Fibroblast of gingiva (primary cell): ENCODE measurements around the gene FAM174B.
"Not testable (repeated sequence)": the region's sequence is repeated elsewhere in the genome, so short reads cannot be mapped to it uniquely, and the experiment has no call there.

Source experiments
- DNase-seq: peaks from one replicate; pipeline ENCODE4 v3.0.0-alpha.2; 2011; ENCODE audit warnings: low read depth

Gene FAM174B

GRCh38 chr15:92617549-92618520 lies 37.7 kb downstream of the FAM174B start:
- DNase-seq, result no peak

DNA sequence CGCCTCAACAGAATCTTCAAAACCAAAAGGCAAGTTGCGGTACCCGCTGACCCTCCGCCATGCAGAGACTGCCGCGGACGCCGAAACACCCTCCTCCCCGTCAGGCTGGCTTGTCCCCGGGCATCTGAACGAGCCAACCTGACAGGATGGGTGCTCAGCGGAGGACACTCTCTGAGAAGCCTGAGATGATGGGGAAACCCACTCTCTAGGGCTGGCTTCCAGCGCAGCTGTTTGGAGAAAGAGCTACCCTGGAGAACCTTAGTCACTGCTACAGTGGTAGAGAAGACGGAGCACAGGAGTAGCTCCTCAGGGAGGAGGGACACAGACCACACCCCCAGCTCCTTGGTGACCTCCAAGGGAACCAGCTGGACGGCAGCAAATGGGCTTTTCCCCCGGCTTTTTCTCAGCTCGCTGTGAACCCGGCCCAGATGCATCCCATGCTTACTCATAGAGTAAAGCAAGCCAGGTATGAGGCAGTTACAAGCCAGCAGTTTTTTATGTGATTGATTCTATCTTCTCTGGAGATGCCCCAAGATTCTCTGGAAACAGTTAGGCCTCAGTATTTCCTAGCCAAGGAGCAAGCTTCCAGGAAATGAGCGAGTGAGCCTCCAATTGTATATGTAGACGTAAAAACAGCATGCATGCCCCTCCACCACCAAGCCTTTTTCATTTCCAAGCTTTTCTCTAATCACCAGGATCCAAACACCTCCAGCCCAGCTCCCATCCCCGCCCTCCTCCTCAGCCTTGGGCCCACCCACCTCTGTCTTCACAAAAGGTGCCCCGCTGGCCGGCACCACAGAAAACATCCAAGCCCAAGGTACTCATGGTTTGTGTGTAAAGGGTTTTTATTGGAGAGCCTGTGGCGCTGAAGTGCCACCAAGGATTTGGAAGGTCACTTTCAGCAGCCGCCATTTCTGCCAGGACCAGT lies 38.7 kb downstream of the FAM174B start:
- DNase-seq, result no peak

DNA sequence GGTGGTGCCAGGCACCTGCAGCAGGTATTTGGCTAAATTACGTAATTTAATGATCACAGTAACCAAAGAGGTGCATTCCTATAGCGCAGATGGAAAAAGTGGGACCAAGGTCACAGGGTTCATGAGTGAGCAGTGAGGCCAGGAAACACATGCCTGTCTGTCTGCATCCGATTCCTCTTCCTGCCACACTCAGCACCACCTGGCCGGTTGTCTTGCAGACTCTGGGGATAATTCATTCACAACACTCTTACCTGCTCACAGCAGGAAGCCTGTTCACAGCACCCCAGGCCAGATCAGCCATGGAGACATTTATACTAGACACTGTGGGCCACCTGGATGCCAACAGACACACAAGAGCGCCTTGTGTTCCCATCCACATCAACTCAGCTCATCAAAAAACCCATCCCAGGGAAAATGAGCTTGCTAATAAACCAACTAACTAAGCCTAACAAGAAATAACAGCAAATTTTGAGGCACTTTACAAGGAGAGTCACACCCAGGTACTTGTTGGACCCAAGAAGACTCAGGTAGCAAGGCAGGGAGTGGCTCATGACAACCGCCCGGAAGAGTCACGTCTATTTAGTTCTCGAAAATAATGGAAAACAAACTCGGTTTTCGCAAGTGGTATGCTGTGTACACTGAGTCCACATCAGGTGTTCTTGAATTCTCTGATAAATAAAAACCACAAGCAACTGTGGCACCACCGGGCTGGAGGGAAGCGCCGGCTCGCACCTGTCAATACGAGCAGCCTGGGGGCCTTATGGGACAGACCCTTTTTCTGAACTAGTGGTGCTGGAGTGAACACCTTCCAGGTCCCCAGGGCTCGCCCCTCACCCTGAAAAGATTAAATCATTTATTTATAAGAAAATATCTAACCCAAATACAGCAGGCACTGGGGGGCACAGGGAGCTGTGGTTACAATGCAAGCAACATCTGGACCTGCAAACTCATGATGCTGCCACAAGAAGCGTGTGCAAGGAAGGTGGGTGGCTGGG lies 40.5 kb downstream of the FAM174B start:
- no peak for DNase-seq

- DNase-seq, result no peak
These were observed 41.3 kb downstream of the FAM174B start for GRCh38 chr15:92614301-92614700.

- DNase-seq, result no peak
These were observed 41.7 kb downstream of the FAM174B start for GRCh38 chr15:92613841-92614240.

GRCh38 chr15:92612891-92613290 lies 42.7 kb downstream of the FAM174B start:
- no peak for DNase-seq

DNA sequence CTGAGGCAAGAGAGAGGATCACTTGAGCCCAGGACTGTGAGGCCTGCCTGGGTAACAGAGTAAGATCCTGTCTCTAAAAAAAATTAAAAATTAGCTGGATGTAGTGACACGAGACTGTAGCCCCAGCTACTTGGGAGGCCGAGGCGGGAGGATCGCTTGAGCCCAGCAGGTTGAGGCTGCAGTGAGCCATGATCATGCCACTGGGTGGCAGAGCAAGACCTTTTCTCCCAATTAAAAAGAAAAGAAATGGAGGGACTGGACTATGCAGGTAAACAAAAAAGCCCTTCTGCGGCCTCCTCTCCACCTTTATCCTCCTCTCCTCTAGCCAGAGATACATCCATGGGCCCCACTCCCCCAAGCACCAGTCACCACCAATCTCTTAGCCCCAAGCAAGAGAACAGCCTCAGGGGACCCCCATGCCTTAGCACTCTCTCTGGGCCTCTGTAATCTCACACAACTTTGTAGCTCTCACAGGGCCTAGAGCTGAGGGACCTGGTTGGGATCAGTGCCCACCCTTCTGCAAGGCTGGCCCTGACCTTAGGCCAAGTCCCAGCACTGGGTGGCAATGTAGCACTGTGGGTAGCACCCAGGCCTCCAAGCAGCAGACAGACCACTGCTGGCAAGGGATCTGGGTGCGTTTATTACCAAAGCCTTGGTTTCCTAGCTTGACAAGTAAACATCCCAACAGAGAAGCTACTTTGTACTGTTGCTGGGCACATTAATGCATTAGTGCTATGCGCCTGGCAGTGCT lies 43.4 kb downstream of the FAM174B start:
- DNase-seq, result no peak

DNA sequence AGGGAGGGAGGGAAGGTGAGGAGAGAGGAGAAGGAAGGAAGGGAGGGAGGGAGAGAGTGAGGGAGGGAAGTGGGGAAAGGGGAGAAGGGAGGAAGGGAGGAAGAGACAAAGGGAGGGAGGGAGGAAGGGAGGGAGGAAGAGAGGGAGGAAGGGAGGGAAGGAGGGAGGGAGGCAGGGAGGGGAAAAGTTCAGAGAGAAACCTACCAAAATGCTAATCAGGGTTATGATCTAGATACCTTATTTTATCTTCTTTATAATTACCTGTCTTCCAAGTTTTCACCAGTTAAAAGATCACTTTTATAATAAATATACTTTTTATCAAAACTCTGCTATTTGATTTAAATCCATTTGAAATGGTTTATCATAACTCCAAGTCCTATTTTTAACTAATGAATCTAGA lies 44.4 kb downstream of the FAM174B start:
- no peak for DNase-seq

DNA sequence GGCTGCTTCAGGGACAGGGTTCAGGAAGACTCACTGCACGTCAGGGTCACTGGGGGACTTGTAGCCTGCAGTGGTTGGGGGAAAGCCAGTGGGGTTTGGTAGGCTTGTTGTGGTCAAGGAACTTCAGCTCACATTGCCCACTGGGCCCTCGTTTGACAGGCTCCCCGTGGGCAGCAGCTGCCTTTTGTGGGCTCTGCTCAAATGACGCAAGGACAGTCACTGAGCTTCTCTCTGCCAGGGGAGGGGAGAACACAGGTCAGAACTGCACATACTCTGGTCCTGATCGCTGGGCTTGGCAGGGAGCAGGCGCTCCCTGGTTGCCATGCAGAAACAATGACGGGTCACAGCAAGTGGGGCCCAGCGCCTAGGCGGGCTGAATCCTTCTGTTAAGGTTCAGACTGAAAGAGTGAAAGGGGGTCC lies 45.5 kb downstream of the FAM174B start:
- no peak for DNase-seq

DNA sequence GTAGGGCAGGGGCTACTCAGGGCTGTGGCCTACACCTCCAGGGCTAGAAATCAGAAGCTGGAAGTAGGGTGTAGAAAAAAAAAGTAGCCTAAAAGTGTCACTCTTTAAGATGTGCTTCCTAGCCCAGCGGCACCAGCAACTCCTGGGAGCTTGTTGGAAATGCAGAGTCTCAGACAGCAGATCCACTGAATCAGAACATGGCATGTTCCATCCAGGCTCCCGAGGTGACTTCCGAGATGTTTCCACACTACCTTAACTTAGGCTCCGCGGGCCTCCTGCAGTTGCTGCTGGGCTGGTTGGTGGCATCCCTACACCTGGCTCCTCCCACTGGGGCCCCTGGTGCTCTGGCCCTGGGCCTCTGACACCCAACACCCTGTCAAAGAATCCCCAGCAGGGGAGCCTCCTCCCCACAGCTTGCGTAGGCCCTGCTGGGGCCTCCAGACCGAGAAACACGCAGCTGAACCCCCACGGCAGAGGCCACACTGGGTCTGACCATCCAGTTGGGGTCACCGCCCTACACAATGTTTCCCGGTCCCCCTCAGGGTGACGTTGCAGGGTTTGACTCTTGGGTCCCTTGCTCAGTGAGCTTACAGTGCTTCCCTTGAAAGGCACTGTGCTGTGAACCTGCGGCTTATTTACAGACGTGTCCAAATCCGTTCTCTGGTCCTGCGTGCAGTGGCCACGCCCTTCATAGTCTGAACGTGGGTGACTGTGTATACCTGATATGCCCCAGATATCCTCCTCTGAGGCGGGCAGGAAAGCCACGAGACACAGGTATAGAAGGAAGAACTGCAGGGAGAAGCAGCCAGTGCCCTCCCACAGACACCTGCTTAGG lies 46.5 kb downstream of the FAM174B start:
- DNase-seq, result no peak

- not testable (repeated sequence) for DNase-seq
These were observed 48.8 kb downstream of the FAM174B start for GRCh38 chr15:92606836-92607150.

DNA sequence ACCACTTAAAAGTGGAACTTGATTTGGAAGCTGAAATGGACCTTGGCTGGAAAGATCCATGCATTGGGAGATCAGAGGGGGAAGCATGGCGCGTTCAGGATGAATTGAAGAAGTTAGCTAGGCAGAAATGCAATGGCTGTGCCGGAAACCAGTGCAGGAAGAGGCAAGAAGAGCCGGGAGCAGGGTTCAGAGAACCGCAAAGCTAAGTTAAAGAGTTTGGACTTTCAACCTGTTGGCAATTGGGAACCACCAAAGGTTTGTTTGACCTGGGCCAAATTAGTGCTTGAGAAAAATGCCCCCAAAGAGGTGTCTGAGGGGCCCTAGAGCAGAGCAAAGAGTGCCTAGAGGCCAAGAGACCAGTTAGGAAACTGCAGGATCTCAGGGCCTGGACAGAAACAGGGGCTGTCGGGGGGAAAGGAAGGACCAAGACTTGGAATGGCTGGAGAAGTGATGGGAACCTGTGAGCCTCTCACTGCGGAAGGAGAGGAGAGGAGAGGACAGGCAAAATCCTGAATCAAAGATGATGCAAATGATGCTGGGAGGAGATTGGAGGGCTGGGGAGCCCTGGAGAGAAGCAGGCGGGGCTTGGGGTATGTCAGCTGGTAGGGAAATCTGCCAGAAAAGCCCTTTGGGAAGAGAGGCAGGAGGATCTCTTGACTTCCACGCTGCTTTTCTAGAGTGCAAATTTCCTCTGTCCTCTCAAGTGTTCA lies 49.3 kb downstream of the FAM174B start:
- no peak for DNase-seq

- DNase-seq, result no peak
These were observed 50.2 kb downstream of the FAM174B start for GRCh38 chr15:92605225-92605944.

- no peak for DNase-seq
These were observed 51.7 kb downstream of the FAM174B start for GRCh38 chr15:92603743-92604470.

- DNase-seq, result no peak
These were observed 52.3 kb downstream of the FAM174B start for GRCh38 chr15:92603278-92603677.

- no peak for DNase-seq
These were observed 53.3 kb downstream of the FAM174B start for GRCh38 chr15:92602267-92602593.

DNA sequence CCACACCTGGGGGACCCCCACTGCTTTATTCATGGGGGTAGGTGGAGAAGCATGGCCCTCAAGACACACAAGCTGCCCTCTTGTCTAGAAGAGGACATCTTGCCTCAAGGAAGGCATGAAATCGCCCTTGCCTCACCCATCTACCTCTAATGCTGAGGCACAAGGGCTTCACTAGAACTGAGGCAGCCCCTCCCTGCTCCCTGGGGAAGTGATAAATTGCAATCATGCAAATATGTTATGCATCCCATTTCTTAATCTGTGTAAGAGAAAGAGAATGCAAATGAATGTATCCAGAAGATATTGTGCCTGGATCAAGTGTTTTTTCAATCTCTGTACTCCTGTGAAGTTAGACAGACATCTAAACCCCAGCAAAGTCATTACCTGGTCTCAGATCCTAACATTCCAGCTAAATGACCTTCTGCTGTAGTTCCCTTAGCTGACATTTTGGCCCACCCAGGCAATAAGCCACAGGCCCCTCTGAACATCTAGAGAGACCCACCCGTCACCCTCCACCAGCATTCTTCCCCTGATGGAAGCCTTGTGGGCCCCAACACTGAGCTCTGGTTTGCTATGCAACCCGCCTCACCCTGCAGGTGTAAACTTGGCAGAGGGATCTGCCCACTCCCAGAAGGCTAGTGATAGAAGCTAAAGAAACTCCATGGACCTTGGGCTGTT lies 53.8 kb downstream of the FAM174B start:
- no peak for DNase-seq

- no peak for DNase-seq
These were observed 54.7 kb downstream of the FAM174B start for GRCh38 chr15:92600856-92601255.
